NB4 (cell line): ENCODE results near the gene TMEM88.

Source experiments
- DNase-seq: peaks from one replicate; pipeline ENCODE4 v3.0.0; 2010; ENCODE audit warnings: low read depth
- H3K4me3 ChIP-seq: one replicate; pipeline ENCODE4 v1.5.1; 2011; ENCODE audit warnings: mild to moderate bottlenecking, low read depth, low read length, moderate library complexity
- MYC ChIP-seq: IDR thresholded peaks from 2 replicates; pipeline ENCODE4 v1.6.1; 2011; ENCODE audit warnings: low read depth, low read length
- POLR2A ChIP-seq: IDR thresholded peaks from 2 replicates; pipeline ENCODE4 v1.6.1; 2011; ENCODE audit warnings: mild to moderate bottlenecking; ENCODE audit not compliant: insufficient read length; ENCODE audit errors: extremely low read depth
- TF ChIP-seq, protein P1 (sequence below): IDR thresholded peaks from 2 replicates; pipeline ENCODE4 v1.6.1; 2011; ENCODE audit warnings: low read depth, low read length
- TF ChIP-seq, protein P2 (sequence below): IDR thresholded peaks from one replicate; pipeline ENCODE4 v1.5.1; 2012; ENCODE audit warnings: low read depth, low read length

Gene TMEM88

GRCh38 chr17:7850701-7851437, 4.0 kb upstream of the TMEM88 start:
- no peak overlapping the region for H3K4me3 ChIP-seq
- TF ChIP-seq POLR2A (no peak), MYC (no peak)
- TF ChIP-seq, protein P1, sequence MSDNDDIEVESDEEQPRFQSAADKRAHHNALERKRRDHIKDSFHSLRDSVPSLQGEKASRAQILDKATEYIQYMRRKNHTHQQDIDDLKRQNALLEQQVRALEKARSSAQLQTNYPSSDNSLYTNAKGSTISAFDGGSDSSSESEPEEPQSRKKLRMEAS, result no peak
- TF ChIP-seq, protein P2, sequence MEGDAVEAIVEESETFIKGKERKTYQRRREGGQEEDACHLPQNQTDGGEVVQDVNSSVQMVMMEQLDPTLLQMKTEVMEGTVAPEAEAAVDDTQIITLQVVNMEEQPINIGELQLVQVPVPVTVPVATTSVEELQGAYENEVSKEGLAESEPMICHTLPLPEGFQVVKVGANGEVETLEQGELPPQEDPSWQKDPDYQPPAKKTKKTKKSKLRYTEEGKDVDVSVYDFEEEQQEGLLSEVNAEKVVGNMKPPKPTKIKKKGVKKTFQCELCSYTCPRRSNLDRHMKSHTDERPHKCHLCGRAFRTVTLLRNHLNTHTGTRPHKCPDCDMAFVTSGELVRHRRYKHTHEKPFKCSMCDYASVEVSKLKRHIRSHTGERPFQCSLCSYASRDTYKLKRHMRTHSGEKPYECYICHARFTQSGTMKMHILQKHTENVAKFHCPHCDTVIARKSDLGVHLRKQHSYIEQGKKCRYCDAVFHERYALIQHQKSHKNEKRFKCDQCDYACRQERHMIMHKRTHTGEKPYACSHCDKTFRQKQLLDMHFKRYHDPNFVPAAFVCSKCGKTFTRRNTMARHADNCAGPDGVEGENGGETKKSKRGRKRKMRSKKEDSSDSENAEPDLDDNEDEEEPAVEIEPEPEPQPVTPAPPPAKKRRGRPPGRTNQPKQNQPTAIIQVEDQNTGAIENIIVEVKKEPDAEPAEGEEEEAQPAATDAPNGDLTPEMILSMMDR, result no peak
- DNase-seq, result no peak

DNA sequence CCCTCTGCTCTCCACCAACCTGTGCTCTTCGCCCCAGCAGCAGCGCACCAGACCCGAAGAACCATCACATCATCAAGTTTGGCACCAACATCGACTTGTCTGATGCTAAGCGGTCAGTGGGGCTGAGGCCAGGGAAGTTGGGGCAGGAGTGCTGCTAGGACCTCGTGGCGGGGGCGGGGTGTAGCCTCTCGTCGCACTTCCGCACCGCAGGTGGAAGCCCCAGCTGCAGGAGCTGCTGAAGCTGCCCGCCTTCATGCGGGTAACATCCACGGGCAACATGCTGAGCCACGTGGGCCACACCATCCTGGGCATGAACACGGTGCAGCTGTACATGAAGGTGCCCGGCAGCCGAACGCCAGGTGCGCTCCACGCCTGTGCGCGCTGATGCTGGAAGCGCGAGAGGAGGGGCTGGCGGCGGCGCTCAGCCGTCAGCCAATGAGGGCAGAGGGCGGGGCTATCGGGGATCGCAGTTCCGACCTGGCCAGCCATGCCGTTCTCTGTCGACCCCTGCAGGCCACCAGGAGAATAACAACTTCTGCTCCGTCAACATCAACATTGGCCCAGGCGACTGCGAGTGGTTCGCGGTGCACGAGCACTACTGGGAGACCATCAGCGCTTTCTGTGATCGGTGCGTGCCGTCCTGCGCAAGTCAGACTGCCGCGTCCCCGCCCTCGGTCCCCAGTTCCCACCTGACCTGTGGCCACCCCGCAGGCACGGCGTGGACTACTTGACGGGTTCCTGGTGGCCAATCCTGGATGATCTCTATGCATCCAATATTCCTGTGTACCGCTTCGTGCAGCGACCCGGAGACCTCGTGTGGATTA, 3.2 kb upstream of the TMEM88 start:
- peak; percentile 75 for DNase-seq
- H3K4me3 ChIP-seq, result no peak overlapping the region
- TF ChIP-seq, protein P2, result peak; percentile 53
- TF ChIP-seq MYC, result no peak

- H3K4me3 ChIP-seq, result no peak overlapping the region
- DNase-seq, result no peak
- TF ChIP-seq POLR2A (no peak), MYC (no peak)
- TF ChIP-seq, protein P1, result no peak
- TF ChIP-seq, protein P2, result no peak
Observed at GRCh38 chr17:7852262-7852670, 2.6 kb upstream of the TMEM88 start.

DNA sequence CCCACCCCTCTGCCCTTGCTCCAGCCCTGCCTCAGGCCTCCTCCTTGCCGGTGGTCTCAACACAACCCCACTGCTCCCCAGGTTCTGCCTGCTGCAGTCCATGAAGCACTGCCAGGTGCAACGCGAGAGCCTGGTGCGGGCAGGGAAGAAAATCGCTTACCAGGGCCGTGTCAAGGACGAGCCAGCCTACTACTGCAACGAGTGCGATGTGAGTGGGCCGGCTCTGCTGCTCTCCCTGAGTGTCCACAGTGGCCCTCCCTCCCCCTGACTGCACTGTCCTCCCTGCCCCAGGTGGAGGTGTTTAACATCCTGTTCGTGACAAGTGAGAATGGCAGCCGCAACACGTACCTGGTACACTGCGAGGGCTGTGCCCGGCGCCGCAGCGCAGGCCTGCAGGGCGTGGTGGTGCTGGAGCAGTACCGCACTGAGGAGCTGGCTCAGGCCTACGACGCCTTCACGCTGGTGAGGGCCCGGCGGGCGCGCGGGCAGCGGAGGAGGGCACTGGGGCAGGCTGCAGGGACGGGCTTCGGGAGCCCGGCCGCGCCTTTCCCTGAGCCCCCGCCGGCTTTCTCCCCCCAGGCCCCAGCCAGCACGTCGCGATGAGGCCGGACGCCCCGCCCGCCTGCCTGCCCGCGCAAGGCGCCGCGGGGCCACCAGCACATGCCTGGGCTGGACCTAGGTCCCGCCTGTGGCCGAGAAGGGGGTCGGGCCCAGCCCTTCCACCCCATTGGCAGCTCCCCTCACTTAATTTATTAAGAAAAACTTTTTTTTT, 1.8 kb upstream of the TMEM88 start:
- DNase-seq, result no peak
- H3K4me3 ChIP-seq, result no peak overlapping the region
- TF ChIP-seq POLR2A (no peak), MYC (no peak)
- TF ChIP-seq, protein P1, result no peak
- TF ChIP-seq, protein P2, result no peak

GRCh38 chr17:7853691-7854038, 1.2 kb upstream of the TMEM88 start:
- TF ChIP-seq, protein P2, result no peak
- no peak for TF ChIP-seq MYC
- no peak for TF ChIP-seq POLR2A
- TF ChIP-seq, protein P1, result no peak
- H3K4me3 ChIP-seq, result no peak overlapping the region
- no peak for DNase-seq
